ENCODE measurements around the gene ATP5F1B. TPM values are rescaled to one million over a fixed set of nuclear protein-coding genes. Genes with fewer than 3 reads are reported as not detected.

The ATP5F1B gene
- total RNA-seq, 1 experiment from 2014 or later = 999 TPM

DNA sequence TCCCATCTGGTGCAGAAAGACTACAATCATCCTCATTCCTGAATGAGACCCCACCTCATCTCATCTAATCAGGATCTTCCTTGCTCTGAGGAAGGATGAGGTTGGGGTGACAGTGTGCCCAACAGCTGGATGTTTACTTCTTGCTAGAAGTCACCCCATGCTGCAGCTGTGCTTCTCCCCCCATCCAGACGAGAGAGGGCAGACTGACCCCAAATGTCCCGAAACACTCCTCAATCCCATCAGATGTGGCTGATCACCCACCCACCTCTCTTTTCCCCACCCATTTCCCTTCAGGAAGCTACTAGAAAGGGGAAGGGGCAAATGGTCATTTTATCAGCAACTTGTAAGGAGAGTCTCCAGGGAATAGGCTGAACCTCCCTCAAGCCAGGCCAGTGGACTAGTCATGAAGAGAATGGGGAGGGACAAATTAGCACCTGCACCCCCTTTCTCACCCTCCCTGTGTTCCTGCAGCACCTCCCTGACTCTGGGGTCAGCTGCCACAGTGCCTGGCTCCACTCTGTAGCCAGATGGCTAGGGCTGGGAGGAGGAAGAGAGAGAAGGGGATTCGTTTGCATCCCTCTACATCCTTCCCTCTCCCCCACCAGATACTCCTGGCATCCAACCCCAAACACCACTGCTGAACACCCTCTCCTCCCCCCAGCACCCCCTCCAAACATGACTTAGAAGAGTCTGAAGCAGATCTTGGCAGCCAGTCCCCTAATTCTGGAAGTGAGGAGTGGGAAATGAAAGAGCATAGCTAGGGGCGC, 12.9 kb downstream of the ATP5F1B start:
- BruUV-seq (replicated peaks) = no TSS peak
- TF ChIP-seq TCF7L2 (IDR thresholded peaks at IDR 0.05; ENCODE audit: low read depth, low read length) = no peak
- in situ Hi-C loops (cut with HindIII; ENCODE audit: low pct_unique_long_range_greater_than_20kb, low sequenced_read_pairs) = no loop called here

DNA sequence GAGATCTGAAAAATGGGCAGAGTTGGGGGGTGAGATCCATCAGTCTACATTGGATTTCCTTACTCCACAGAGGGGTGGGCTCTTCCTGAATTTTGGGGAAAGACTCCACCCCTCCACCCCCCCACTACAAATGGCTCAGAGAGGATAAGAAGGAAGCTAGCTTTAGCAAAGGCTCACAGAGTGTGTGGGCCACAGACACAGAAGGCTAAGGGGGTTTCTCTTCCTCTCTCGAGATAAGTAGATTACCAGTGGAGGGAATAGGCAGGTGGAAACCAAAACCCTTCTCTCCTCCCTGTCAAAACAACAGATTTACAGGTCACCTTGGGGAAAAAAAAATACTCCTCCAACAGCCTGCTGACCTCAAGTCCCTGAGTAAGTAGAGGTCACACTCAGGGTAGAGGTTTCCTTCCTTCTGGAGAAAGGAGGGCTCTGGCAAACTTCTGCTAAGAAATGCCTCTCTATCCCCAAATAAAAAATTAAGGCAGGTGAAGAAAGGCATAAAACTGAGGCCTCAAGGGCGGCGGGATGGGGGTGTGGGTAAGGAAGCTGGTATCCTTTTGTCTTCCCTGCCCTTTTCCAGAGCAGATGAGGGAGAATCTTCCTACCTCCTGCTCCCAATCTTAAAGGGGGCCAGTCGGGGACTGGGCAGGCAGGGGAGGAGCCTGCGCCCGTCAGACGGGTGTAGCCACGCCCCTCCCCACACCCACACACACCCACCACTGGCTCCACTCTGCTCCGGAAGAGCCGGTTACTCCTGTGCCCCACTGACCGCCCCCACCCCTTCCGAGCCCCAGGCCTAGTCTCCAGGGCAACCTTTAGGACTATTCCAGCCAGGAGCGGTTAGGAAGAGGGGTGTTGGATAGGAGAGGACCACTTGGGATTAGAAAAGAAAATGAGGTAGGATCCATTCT, 13.7 kb downstream of the ATP5F1B start:
- in situ Hi-C loops (cut with HindIII; ENCODE audit: low pct_unique_long_range_greater_than_20kb, low sequenced_read_pairs) (no loop called here), intact Hi-C loops (cut with micrococcal nuclease; ENCODE audit: unreplicated experiment) (no loop called here)
- peaks cover 42% of the 10 kb centered on the region for H3K4me1 ChIP-seq (ENCODE audit: control insufficient read depth, insufficient read depth, low read length)
- H3K27me3 ChIP-seq (ENCODE audit: control insufficient read depth, insufficient read depth, low read length) = no peaks in the 10 kb centered on the region
- peak overlapping the region; percentile 7 to 23; a peak in 3 of 4 replicates for H3K4me3 ChIP-seq (ENCODE audit: low read depth in 2 of 2, low read length in 2 of 2)
- ChIA-PET CTCF (interaction anchor here (0.8 kb wide), 1 partner anchor 53 kb away, joined by 3 read pairs; no protein-coding TSS in a partner anchor), POLR2A (interaction anchor here (0.6 kb wide), 1 partner anchor 53 kb away, joined by 7 read pairs; no protein-coding TSS in a partner anchor)
- no peak for DNase-seq (ENCODE audit: low read depth, low spot score)
- BruUV-seq (replicated peaks) = no TSS peak
- peak overlapping the region; percentile 57 for H3K27ac ChIP-seq (ENCODE audit: low read length)
- TF ChIP-seq POLR2AphosphoS5 (IDR thresholded peaks at IDR 0.05; ENCODE audit: low read depth, low read length) (no peak), TCF7L2 (IDR thresholded peaks at IDR 0.05; ENCODE audit: low read depth, low read length) (no peak)
- H3K9me3 ChIP-seq (ENCODE audit: control insufficient read depth, insufficient read depth, low read depth, low read length) = no peaks in the 10 kb centered on the region
- no peak for ATAC-seq
- peaks cover 6% of the 10 kb centered on the region; the same call in 1 of the 2 replicates for H3K36me3 ChIP-seq (ENCODE audit: control insufficient read depth, insufficient read depth, low read length)

More for the DNA sequence above, 12.9 kb downstream of the ATP5F1B start:
- H3K9me3 ChIP-seq (ENCODE audit: control insufficient read depth, insufficient read depth, low read depth, low read length) = no peaks in the 10 kb centered on the region
- H3K27me3 ChIP-seq (ENCODE audit: control insufficient read depth, insufficient read depth, low read length) = no peaks in the 10 kb centered on the region
- ChIA-PET POLR2A (no interaction called here), CTCF (interaction anchor here (0.8 kb wide), 1 partner anchor 52 kb away, joined by 3 read pairs; no protein-coding TSS in a partner anchor)
- H3K4me1 ChIP-seq (ENCODE audit: control insufficient read depth, insufficient read depth, low read length) = peaks cover 51% of the 10 kb centered on the region
- peak overlapping the region; percentile 65 to 90 for H3K4me3 ChIP-seq (ENCODE audit: low read depth in 2 of 2, low read length in 2 of 2)
- H3K27ac ChIP-seq (ENCODE audit: low read length) = peak overlapping the region; percentile 92
- ATAC-seq (no peak), DNase-seq (ENCODE audit: low read depth, low spot score) (no peak)
- H3K36me3 ChIP-seq (ENCODE audit: control insufficient read depth, insufficient read depth, low read length) = peaks cover 6% of the 10 kb centered on the region
- intact Hi-C loops (cut with micrococcal nuclease; ENCODE audit: unreplicated experiment) = no loop called here

DNA sequence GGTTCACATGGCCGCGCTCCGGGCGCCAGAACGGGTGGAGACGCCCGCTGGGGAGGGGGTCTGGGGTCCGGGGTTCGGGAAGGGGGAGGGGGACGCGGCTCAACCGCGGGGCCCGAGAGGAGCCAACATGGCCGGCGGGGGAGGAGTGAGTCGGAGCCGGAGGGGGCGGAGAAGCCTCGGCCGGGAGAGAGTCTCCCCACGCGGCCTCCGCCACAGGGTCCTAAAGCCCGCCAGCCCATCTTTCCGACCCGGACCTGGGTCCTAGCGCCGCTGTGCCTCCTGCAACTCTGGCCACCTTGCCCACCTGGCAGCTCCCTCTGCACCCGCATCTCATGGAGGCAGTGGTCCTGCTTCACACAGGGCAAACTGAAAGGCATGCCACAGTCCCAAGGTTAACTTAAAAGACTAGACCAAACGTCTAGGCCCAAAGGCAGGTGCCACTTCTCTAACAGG, 15.6 kb downstream of the ATP5F1B start, which contains the start of gene BAZ2A:
BAZ2A (minus strand) TSS at position 147 of the 453 bp plus-strand sequence. CDS start 12,796 bp downstream, outside the sequence.
- CTCF ChIA-PET = no interaction called here
- DNase-seq (ENCODE audit: low read depth, low spot score) (no peak), ATAC-seq (peak; percentile 82)
- H3K27ac ChIP-seq (ENCODE audit: low read length) = peak within 1 kb of the TSS; percentile 96
- peak within 1 kb of the TSS; percentile 96 to 99 for H3K4me3 ChIP-seq (ENCODE audit: low read depth in 2 of 2, low read length in 2 of 2)
- no peaks in the 10 kb centered on the region for H3K27me3 ChIP-seq (ENCODE audit: control insufficient read depth, insufficient read depth, low read length)
- peaks cover 41% of the 10 kb centered on the region for H3K4me1 ChIP-seq (ENCODE audit: control insufficient read depth, insufficient read depth, low read length)
- BruUV-seq (replicated peaks) = no TSS peak
- peaks cover 6% of the 10 kb centered on the region for H3K36me3 ChIP-seq (ENCODE audit: control insufficient read depth, insufficient read depth, low read length)
- in situ Hi-C loops (cut with HindIII; ENCODE audit: low pct_unique_long_range_greater_than_20kb, low sequenced_read_pairs) = no loop called here
- no peaks in the 10 kb centered on the region for H3K9me3 ChIP-seq (ENCODE audit: control insufficient read depth, insufficient read depth, low read depth, low read length)
- POLR2A ChIA-PET = no interaction called here
- intact Hi-C loops (cut with micrococcal nuclease; ENCODE audit: unreplicated experiment) = no loop called here
- peak; percentile 29; the same call in 1 of the 2 replicates for TF ChIP-seq POLR2AphosphoS5 (IDR thresholded peaks at IDR 0.05; ENCODE audit: low read depth, low read length)
- TF ChIP-seq, protein P1, sequence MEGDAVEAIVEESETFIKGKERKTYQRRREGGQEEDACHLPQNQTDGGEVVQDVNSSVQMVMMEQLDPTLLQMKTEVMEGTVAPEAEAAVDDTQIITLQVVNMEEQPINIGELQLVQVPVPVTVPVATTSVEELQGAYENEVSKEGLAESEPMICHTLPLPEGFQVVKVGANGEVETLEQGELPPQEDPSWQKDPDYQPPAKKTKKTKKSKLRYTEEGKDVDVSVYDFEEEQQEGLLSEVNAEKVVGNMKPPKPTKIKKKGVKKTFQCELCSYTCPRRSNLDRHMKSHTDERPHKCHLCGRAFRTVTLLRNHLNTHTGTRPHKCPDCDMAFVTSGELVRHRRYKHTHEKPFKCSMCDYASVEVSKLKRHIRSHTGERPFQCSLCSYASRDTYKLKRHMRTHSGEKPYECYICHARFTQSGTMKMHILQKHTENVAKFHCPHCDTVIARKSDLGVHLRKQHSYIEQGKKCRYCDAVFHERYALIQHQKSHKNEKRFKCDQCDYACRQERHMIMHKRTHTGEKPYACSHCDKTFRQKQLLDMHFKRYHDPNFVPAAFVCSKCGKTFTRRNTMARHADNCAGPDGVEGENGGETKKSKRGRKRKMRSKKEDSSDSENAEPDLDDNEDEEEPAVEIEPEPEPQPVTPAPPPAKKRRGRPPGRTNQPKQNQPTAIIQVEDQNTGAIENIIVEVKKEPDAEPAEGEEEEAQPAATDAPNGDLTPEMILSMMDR (IDR thresholded peaks at IDR 0.05) = no peak
- peak; percentile 90; the same call in 1 of the 2 replicates for TF ChIP-seq SIN3A (IDR thresholded peaks at IDR 0.05; ENCODE audit: borderline replicate concordance, insufficient read depth, low read depth, low read length)
- no peak for TF ChIP-seq TCF7L2 (IDR thresholded peaks at IDR 0.05; ENCODE audit: low read depth, low read length)
- TF ChIP-seq, protein P2, sequence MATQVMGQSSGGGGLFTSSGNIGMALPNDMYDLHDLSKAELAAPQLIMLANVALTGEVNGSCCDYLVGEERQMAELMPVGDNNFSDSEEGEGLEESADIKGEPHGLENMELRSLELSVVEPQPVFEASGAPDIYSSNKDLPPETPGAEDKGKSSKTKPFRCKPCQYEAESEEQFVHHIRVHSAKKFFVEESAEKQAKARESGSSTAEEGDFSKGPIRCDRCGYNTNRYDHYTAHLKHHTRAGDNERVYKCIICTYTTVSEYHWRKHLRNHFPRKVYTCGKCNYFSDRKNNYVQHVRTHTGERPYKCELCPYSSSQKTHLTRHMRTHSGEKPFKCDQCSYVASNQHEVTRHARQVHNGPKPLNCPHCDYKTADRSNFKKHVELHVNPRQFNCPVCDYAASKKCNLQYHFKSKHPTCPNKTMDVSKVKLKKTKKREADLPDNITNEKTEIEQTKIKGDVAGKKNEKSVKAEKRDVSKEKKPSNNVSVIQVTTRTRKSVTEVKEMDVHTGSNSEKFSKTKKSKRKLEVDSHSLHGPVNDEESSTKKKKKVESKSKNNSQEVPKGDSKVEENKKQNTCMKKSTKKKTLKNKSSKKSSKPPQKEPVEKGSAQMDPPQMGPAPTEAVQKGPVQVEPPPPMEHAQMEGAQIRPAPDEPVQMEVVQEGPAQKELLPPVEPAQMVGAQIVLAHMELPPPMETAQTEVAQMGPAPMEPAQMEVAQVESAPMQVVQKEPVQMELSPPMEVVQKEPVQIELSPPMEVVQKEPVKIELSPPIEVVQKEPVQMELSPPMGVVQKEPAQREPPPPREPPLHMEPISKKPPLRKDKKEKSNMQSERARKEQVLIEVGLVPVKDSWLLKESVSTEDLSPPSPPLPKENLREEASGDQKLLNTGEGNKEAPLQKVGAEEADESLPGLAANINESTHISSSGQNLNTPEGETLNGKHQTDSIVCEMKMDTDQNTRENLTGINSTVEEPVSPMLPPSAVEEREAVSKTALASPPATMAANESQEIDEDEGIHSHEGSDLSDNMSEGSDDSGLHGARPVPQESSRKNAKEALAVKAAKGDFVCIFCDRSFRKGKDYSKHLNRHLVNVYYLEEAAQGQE (IDR thresholded peaks at IDR 0.05; ENCODE audit: insufficient read depth in 1 of 2, low read depth in 2 of 2, low read length in 1 of 2) = no peak
